HEK293T (cell line): Measurements from ENCODE around the gene RPL41.

Experiments used
- BHLHE40 ChIP-seq: fragments of 450-650 bp; IDR thresholded peaks from 2 replicates; pipeline ENCODE4 v1.6.1; 2016; ENCODE audit warnings: mild to moderate bottlenecking, moderate library complexity, borderline replicate concordance
- CTBP1 ChIP-seq: fragments of 450-650 bp; IDR thresholded peaks from 2 replicates; pipeline ENCODE4 v1.6.1; 2016; ENCODE audit warnings: borderline replicate concordance
- FOXA1 ChIP-seq: fragments of 450-650 bp; IDR thresholded peaks from 2 replicates; pipeline ENCODE4 v1.6.1; 2016; ENCODE audit warnings: mild to moderate bottlenecking
- HDGF ChIP-seq: fragments of 450-650 bp; IDR thresholded peaks from 2 replicates; pipeline ENCODE4 v1.6.1; 2017; ENCODE audit warnings: antibody characterized with exemption, borderline replicate concordance
- L3MBTL2 ChIP-seq: fragments of 450-650 bp; conservative IDR thresholded peaks from 2 replicates; pipeline ENCODE4 v1.6.1; 2016; ENCODE audit warnings: mild to moderate bottlenecking
- PKNOX1 ChIP-seq: fragments of 450-650 bp; IDR thresholded peaks from 2 replicates; pipeline ENCODE4 v1.6.1; 2016
- SP1 ChIP-seq: fragments of 450-650 bp; IDR thresholded peaks from 2 replicates; pipeline ENCODE4 v1.6.1; 2017
- SUZ12 ChIP-seq: fragments of 450-650 bp; IDR thresholded peaks from 2 replicates; pipeline ENCODE4 v1.6.1; 2016; ENCODE audit warnings: mild to moderate bottlenecking
- ZNF384 ChIP-seq: fragments of 450-650 bp; IDR thresholded peaks from 2 replicates; pipeline ENCODE4 v1.6.1; 2016

GRCh38 chr12:56152756-56153677 lies 36.6 kb downstream of the RPL41 start:
- TF ChIP-seq SUZ12, result no peak
- TF ChIP-seq FOXA1, result no peak
- TF ChIP-seq BHLHE40, result no peak
- TF ChIP-seq CTBP1, result no peak
- no peak for TF ChIP-seq SP1
- no peak for TF ChIP-seq L3MBTL2
- no peak for TF ChIP-seq HDGF
- TF ChIP-seq PKNOX1, result no peak
- TF ChIP-seq ZNF384, result no peak
